Tibial artery (tissue), 4 donors: ENCODE results near the gene PGAM5.

ENCODE experiments used
- DNase-seq, 2 donors: peaks; one replicate each; pipeline ENCODE4 v3.0.0-alpha.2; 2019
- H3K27ac ChIP-seq, 2 donors: fragments of 200-600 bp; sonication (generic) in 1 of 2; 1 replicate in 1 of 2; 2 replicates in 1 of 2; pipeline ENCODE4 v1.5.1; 2018 to 2019; ENCODE audit warnings: mild to moderate bottlenecking in 1 of 2
- H3K27me3 ChIP-seq, 2 donors: fragments of 200-600 bp; sonication (generic) in 1 of 2; one replicate each; pipeline versions ENCODE4 v1.5.1 to v1.6.0; 2016 to 2019
- H3K36me3 ChIP-seq, 3 donors: fragments of 200-600 bp; sonication (generic) in 2 of 3; one replicate each; pipeline ENCODE4 v1.5.1; 2016 to 2019; ENCODE audit warnings: mild to moderate bottlenecking in 2 of 3
- H3K4me1 ChIP-seq, 4 donors: fragments of 200-600 bp; sonication (generic) in 2 of 4; 1 replicate in 3 of 4; 2 replicates in 1 of 4; pipeline ENCODE4 v1.5.1; 2016 to 2019
- H3K4me3 ChIP-seq, 2 donors: fragments of 200-600 bp; sonication (generic) in 1 of 2; 1 replicate in 1 of 2; 2 replicates in 1 of 2; pipeline ENCODE4 v1.5.1; 2018 to 2019; ENCODE audit warnings: mild to moderate bottlenecking in 2 of 2
- H3K9me3 ChIP-seq, 3 donors: fragments of 200-600 bp; sonication (generic) in 1 of 3; one replicate each; pipeline ENCODE4 v1.5.1; 2016 to 2019
- CTCF ChIP-seq, 2 experiments: fragments of 200-600 bp in 1 of 2; fragments of 450-650 bp in 1 of 2; IDR thresholded peaks; one replicate each; pipeline ENCODE4 v1.5.1; 2017 to 2019; ENCODE audit warnings: antibody characterized with exemption in 2 of 2, mild to moderate bottlenecking in 1 of 2, moderate library complexity in 1 of 2
- intact Hi-C: fragments of 100-400 bp; cut with DNase I; formaldehyde crosslinking; loops from one replicate; pipeline ENCODE4 v1.15.0; 2023; ENCODE audit warnings: low total_unique reads

PGAM5 gene

GRCh38 chr12:132672678-132673077 is 38.0 kb upstream of the PGAM5 start:
- Histone ChIP-seq H3K4me3 (no peak overlapping the region), H3K9me3 (no peaks in the 10 kb centered on the region), H3K4me1 (no peaks in the 10 kb centered on the region), H3K36me3 (peaks cover 58 to 100% (median 82%) of the 10 kb centered on the region in 3 donors), H3K27me3 (no peaks in the 10 kb centered on the region), H3K27ac (no peak overlapping the region)
- intact Hi-C loops: no loop called here
- TF ChIP-seq CTCF (IDR thresholded peaks at IDR 0.05): no peak
- DNase-seq: no peak

GRCh38 chr12:132673288-132674179 is 37.1 kb upstream of the PGAM5 start:
- TF ChIP-seq CTCF (IDR thresholded peaks at IDR 0.05): no peak
- intact Hi-C loops: no loop called here
- Histone ChIP-seq H3K9me3 (no peaks in the 10 kb centered on the region), H3K27me3 (no peaks in the 10 kb centered on the region), H3K4me3 (no peak overlapping the region), H3K4me1 (no peaks in the 10 kb centered on the region), H3K36me3 (peaks cover 53 to 100% (median 79%) of the 10 kb centered on the region in 3 donors), H3K27ac (no peak overlapping the region)
- no peak for DNase-seq

GRCh38 chr12:132674561-132674960 is 36.1 kb upstream of the PGAM5 start:
- H3K27ac ChIP-seq: no peak overlapping the region
- no peaks in the 10 kb centered on the region for H3K4me1 ChIP-seq
- DNase-seq: no peak
- no peak overlapping the region for H3K4me3 ChIP-seq
- H3K27me3 ChIP-seq: no peaks in the 10 kb centered on the region
- peaks cover 51 to 100% (median 70%) of the 10 kb centered on the region in 3 donors for H3K36me3 ChIP-seq
- intact Hi-C loops: no loop called here
- no peaks in the 10 kb centered on the region for H3K9me3 ChIP-seq
- no peak for TF ChIP-seq CTCF (IDR thresholded peaks at IDR 0.05)

GRCh38 chr12:132675757-132676432 is 34.7 kb upstream of the PGAM5 start:
- Histone ChIP-seq H3K27ac (no peak overlapping the region), H3K36me3 (peaks cover 48 to 92% (median 60%) of the 10 kb centered on the region in 3 donors), H3K4me3 (no peak overlapping the region), H3K9me3 (no peaks in the 10 kb centered on the region), H3K4me1 (no peaks in the 10 kb centered on the region), H3K27me3 (no peaks in the 10 kb centered on the region)
- intact Hi-C loops: no loop called here
- TF ChIP-seq CTCF (IDR thresholded peaks at IDR 0.05): no peak
- DNase-seq: peak in 1 of 2 donors; percentile 3

GRCh38 chr12:132677492-132677891 is 33.1 kb upstream of the PGAM5 start:
- H3K27ac ChIP-seq: no peak overlapping the region
- peaks cover 41 to 76% (median 50%) of the 10 kb centered on the region in 3 donors for H3K36me3 ChIP-seq
- no peak overlapping the region for H3K4me3 ChIP-seq
- intact Hi-C loops: no loop called here
- no peaks in the 10 kb centered on the region for H3K4me1 ChIP-seq
- no peaks in the 10 kb centered on the region for H3K27me3 ChIP-seq
- TF ChIP-seq CTCF (IDR thresholded peaks at IDR 0.05): no peak
- H3K9me3 ChIP-seq: no peaks in the 10 kb centered on the region
- DNase-seq: no peak
